Keratinocyte (primary cell): Measurements from ENCODE around the gene OR5D14. TPM values are rescaled to one million over a fixed set of nuclear protein-coding genes. Genes with fewer than 3 reads are reported as not detected.

Source experiments
- DNase-seq: peaks from one replicate; pipeline ENCODE4 v3.0.0-alpha.2; 2011; ENCODE audit warnings: low read depth, missing footprints, low spot score
- FAIRE-seq: peaks from 2 replicates; lab custom pipeline; 2011; peaks lifted over from hg19 to GRCh38; lab: Jason Lieb, UNC
- H2AFZ ChIP-seq: 2 replicates; pipeline ENCODE4 v1.6.0; 2012; ENCODE audit warnings: low read length, control low read depth, inconsistent platforms; ENCODE audit not compliant: control insufficient read depth
- H3K27ac ChIP-seq: 2 replicates; pipeline ENCODE4 v1.5.1; 2011; ENCODE audit warnings: low read length; ENCODE audit not compliant: control insufficient read depth, insufficient read depth
- H3K27me3 ChIP-seq: 3 replicates; pipeline ENCODE4 v1.6.0; 2011; ENCODE audit warnings: low read length; ENCODE audit not compliant: control insufficient read depth, insufficient read depth; ENCODE audit errors: extremely low read depth
- H3K36me3 ChIP-seq, 2 experiments: 2 replicates in 1 of 2; 3 replicates in 1 of 2; pipeline ENCODE4 v1.5.1; 2011; ENCODE audit warnings: low read length in 2 of 2, mild to moderate bottlenecking in 1 of 2; ENCODE audit not compliant: control insufficient read depth in 2 of 2, insufficient read depth in 2 of 2; ENCODE audit errors: extremely low read depth in 1 of 2
- H3K4me1 ChIP-seq: 3 replicates; pipeline ENCODE4 v1.5.1; 2011; ENCODE audit warnings: low read length; ENCODE audit not compliant: control insufficient read depth, insufficient read depth; ENCODE audit errors: extremely low read depth
- H3K4me2 ChIP-seq: 3 replicates; pipeline ENCODE4 v1.6.0; 2011; ENCODE audit warnings: low read depth, low read length; ENCODE audit not compliant: control insufficient read depth, insufficient read depth; ENCODE audit errors: extremely low read depth
- H3K4me3 ChIP-seq, 3 experiments: fragments of 200-600 bp in 1 of 3; sonication (generic) in 1 of 3; 2 replicates in 2 of 3; 3 replicates in 1 of 3; pipeline ENCODE4 v1.5.1; 2011 to 2016; ENCODE audit warnings: low read length in 3 of 3, mild to moderate bottlenecking in 3 of 3, control low read depth in 2 of 3, inconsistent platforms in 1 of 3, low read depth in 1 of 3, mixed read lengths in 1 of 3, mixed run types in 1 of 3, moderate library complexity in 1 of 3; ENCODE audit not compliant: control insufficient read depth in 2 of 3, insufficient read depth in 2 of 3; ENCODE audit errors: extremely low read depth in 1 of 3
- H3K79me2 ChIP-seq: 2 replicates; pipeline ENCODE4 v1.6.0; 2012; ENCODE audit warnings: low read length; ENCODE audit not compliant: control insufficient read depth, insufficient read depth
- H3K9ac ChIP-seq: 3 replicates; pipeline ENCODE4 v1.6.0; 2011; ENCODE audit warnings: low read length; ENCODE audit not compliant: control insufficient read depth, insufficient read depth; ENCODE audit errors: extremely low read depth
- H3K9me1 ChIP-seq: 3 replicates; pipeline ENCODE4 v1.6.0; 2011; ENCODE audit warnings: low read length; ENCODE audit not compliant: control insufficient read depth, insufficient read depth; ENCODE audit errors: extremely low read depth
- H3K9me3 ChIP-seq: 2 replicates; pipeline ENCODE4 v1.5.1; 2012; ENCODE audit warnings: low read depth, low read length; ENCODE audit not compliant: control insufficient read depth
- H4K20me1 ChIP-seq: 3 replicates; pipeline ENCODE4 v1.6.0; 2011; ENCODE audit warnings: low read length; ENCODE audit not compliant: control insufficient read depth, insufficient read depth; ENCODE audit errors: extremely low read depth
- CTCF ChIP-seq, 3 experiments: IDR thresholded peaks in 1 of 3; conservative IDR thresholded peaks in 1 of 3; optimal IDR thresholded peaks in 1 of 3; 2 replicates in 2 of 3; 3 replicates in 1 of 3; pipeline versions ENCODE3 to v1.5.1; 2011; ENCODE audit warnings: low read length in 3 of 3, mild to moderate bottlenecking in 3 of 3, moderate library complexity in 2 of 3, control low read depth in 1 of 3, inconsistent platforms in 1 of 3; ENCODE audit not compliant: insufficient read depth in 2 of 3; ENCODE audit errors: extremely low read depth in 1 of 3
- EZH2 ChIP-seq: IDR thresholded peaks from one replicate; pipeline ENCODE4 v1.6.1; 2012; ENCODE audit warnings: inconsistent platforms, mild to moderate bottlenecking, low read length, moderate library complexity
- dilution Hi-C: fragments of 300-500 bp; cut with MboI; formaldehyde crosslinking; loops from one replicate; pipeline ENCODE4 v1.7.0; 2020; ENCODE audit warnings: low sequenced_read_pairs; ENCODE audit not compliant: extremely low pct_ligation_motif_present
- polyA plus RNA-seq, 5 experiments: library from polyadenylated mRNA; depleted of rRNA in 3 of 5; stranded (reverse) in 3 of 5; stranded (forward) in 1 of 5; unstranded in 1 of 5; fragments of >200 nt; gene quantifications; 1 replicate in 1 of 5; 2 replicates in 3 of 5; 3 replicates in 1 of 5; pipeline versions ENCODE4 v1.2.1 to v1.2.3, GENCODE V29; 2011 to 2012; ENCODE audit warnings: missing spikeins in 2 of 5, low read depth in 1 of 5, low replicate concordance in 1 of 5

OR5D14 gene
- polyA plus RNA-seq, 1 donor (not counting 4 experiments of a cell fraction or from before 2014, with no cell fraction given): not detected

- Histone ChIP-seq H3K4me1 (no peaks in the 10 kb centered on the region), H3K9ac (no peak overlapping the region), H3K4me3 (no peak overlapping the region), H3K4me2 (no peak overlapping the region), H3K79me2 (no peaks in the 10 kb centered on the region), H3K27ac (no peak overlapping the region), H4K20me1 (no peaks in the 10 kb centered on the region), H3K36me3 (no peaks in the 10 kb centered on the region), H3K27me3 (no peaks in the 10 kb centered on the region), H3K9me3 (peaks cover 2% of the 10 kb centered on the region), H2AFZ (no peak overlapping the region), H3K9me1 (no peaks in the 10 kb centered on the region)
- no peak for FAIRE-seq
- DNase-seq: no peak
- TF ChIP-seq CTCF (optimal IDR thresholded peaks at IDR 0.05 in 1 of 3, IDR thresholded peaks at IDR 0.05 in 1 of 3, conservative IDR thresholded peaks at IDR 0.05 in 1 of 3; ENCODE audit: extremely low read depth in 1 of 3, insufficient read depth in 2 of 3, low read length in 3 of 3): no peak
- no peak for TF ChIP-seq EZH2
- dilution Hi-C loops: no loop called here
Observed at GRCh38 chr11:55791606-55792005, 3.8 kb upstream of the OR5D14 start.

GRCh38 chr11:55793321-55793720 lies 2.0 kb upstream of the OR5D14 start:
- no peak overlapping the region for H2AFZ ChIP-seq
- H3K36me3 ChIP-seq: no peaks in the 10 kb centered on the region
- H3K9me1 ChIP-seq: no peaks in the 10 kb centered on the region
- H4K20me1 ChIP-seq: no peaks in the 10 kb centered on the region
- H3K27ac ChIP-seq: no peak overlapping the region
- no peaks in the 10 kb centered on the region for H3K79me2 ChIP-seq
- H3K4me3 ChIP-seq: no peak overlapping the region
- TF ChIP-seq EZH2: no peak
- TF ChIP-seq CTCF (optimal IDR thresholded peaks at IDR 0.05 in 1 of 3, IDR thresholded peaks at IDR 0.05 in 1 of 3, conservative IDR thresholded peaks at IDR 0.05 in 1 of 3; ENCODE audit: extremely low read depth in 1 of 3, insufficient read depth in 2 of 3, low read length in 3 of 3): no peak
- no peak overlapping the region for H3K4me2 ChIP-seq
- DNase-seq: no peak
- dilution Hi-C loops: no loop called here
- H3K9ac ChIP-seq: no peak overlapping the region
- H3K27me3 ChIP-seq: no peaks in the 10 kb centered on the region
- no peak for FAIRE-seq
- peaks cover 2% of the 10 kb centered on the region for H3K9me3 ChIP-seq
- no peaks in the 10 kb centered on the region for H3K4me1 ChIP-seq
